ENCODE results near the gene GPR132. TPM values are rescaled to one million over a fixed set of nuclear protein-coding genes. Genes with fewer than 3 reads are reported as not detected.

Gene GPR132
- total and polyA plus RNA-seq, 12 donors = 0.19 to 4.1 (median 0.82) TPM

DNA sequence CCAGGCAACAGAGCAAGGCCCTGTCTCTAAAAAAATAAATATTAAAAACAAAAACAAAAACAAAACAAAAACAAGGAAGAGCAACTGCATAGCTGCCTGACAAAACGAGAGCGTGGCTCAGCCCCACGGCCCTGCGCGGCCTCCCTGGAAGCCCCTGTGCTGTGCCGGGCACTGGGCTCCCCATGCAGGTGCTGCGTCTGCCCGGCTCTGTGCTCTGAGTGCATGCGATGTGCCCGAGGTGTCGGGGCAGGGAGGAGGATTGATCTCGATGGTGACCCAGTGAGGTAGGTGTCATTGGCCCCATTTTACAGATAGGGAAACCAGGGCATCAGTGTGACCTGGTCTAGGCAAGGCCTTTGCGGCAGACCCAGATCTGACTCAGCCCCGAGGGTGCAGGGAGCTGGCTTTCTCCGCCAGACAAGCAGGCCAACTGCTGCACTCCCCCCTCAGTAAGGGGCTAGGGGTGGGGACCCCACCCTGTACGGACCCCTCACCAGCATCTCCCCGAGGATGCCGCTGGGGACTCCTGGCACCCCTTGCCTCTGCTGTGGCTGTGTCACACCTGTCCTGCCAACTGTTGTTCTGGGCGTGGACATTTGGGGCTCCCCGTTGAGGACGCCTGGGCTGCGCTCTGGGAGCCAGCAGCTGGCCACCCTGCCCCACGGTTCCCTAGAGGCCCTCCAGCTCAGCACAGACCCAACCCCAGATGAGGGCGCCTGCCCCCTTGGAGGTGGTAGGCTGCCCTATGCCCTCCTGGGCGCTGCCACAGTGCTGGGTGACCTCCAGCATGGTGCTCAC lies 15.3 kb downstream of the GPR132 start:
- intact Hi-C loops (cut with DNase I) = loop anchor here in 8 of 10 donors (5.0 to 10.0 kb wide), 4 partner anchors 73 to 285 kb away; partner anchors contain the start of gene AHNAK2 (in 3 of the 8)
- WGBS, 2 donors = 91 to 93% methylated on average over 25 of the region's 25 CpGs
- no peaks in the 10 kb centered on the region for H3K9me3 ChIP-seq
- peaks cover 0 to 14% (median 0%) of the 10 kb centered on the region in 9 donors for H3K4me1 ChIP-seq
- no peak overlapping the region for H3K27ac ChIP-seq
- peaks cover 0 to 26% (median 0%) of the 10 kb centered on the region in 7 donors for H3K27me3 ChIP-seq
- peaks cover 0 to 54% (median 0%) of the 10 kb centered on the region in 9 donors for H3K36me3 ChIP-seq
- no peak for ATAC-seq
- TF ChIP-seq, protein P1, sequence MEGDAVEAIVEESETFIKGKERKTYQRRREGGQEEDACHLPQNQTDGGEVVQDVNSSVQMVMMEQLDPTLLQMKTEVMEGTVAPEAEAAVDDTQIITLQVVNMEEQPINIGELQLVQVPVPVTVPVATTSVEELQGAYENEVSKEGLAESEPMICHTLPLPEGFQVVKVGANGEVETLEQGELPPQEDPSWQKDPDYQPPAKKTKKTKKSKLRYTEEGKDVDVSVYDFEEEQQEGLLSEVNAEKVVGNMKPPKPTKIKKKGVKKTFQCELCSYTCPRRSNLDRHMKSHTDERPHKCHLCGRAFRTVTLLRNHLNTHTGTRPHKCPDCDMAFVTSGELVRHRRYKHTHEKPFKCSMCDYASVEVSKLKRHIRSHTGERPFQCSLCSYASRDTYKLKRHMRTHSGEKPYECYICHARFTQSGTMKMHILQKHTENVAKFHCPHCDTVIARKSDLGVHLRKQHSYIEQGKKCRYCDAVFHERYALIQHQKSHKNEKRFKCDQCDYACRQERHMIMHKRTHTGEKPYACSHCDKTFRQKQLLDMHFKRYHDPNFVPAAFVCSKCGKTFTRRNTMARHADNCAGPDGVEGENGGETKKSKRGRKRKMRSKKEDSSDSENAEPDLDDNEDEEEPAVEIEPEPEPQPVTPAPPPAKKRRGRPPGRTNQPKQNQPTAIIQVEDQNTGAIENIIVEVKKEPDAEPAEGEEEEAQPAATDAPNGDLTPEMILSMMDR (IDR thresholded peaks at IDR 0.05) = no peak
- H3K4me3 ChIP-seq = no peak overlapping the region
- DNase-seq = no peak

DNA sequence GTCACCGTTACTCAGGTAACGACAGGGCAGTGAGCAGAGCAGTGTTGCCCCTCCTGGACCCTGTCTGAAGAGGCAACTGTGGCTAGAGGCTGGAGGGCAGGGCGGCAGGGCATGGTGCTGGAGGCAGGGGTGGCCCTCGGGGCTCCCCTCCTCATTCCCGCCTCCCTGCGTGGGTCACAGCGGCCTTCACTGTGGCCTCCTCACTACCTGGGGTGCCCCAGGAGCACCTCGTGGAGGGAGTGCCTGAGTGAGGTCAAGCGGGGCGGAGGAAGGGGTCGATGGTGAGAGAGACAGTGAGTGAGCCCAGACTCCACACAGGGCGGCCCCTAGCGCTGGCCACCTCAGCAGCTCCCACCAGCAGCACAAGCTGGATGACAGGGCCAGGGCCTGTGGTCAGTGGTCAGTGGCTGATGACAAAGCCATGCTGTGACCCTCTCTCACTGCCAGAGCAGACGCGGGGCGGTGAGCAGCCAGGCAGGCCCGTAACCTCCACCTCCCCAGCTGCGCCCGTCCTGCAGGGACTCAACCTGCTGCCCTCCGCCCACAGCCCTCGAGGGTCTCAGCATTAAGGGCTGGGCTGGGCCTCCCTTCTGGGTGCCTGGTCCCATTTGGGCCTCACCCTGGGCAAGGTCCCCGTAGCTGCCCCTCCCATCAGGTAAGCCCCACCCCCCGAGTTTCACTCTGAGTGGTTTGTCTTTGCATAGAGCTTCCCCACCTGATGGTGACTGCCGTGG lies 17.8 kb downstream of the GPR132 start:
- H3K4me1 ChIP-seq = peaks cover 0 to 23% (median 0%) of the 10 kb centered on the region in 9 donors
- H3K36me3 ChIP-seq = peaks cover 0 to 37% (median 0%) of the 10 kb centered on the region in 9 donors
- ATAC-seq (peak in 1 of 8 donors; percentile 17), DNase-seq (no peak)
- WGBS, 2 donors = 84 to 87% methylated on average over 24 of the region's 24 CpGs
- peaks cover 0 to 26% (median 0%) of the 10 kb centered on the region in 7 donors for H3K27me3 ChIP-seq
- TF ChIP-seq, protein P1 (IDR thresholded peaks at IDR 0.05) = no peak
- intact Hi-C loops (cut with DNase I) = loop anchor here in 8 of 10 donors (5.0 to 10.0 kb wide), 4 partner anchors 70 to 283 kb away; partner anchors contain the start of gene AHNAK2 (in 3 of the 8)
- no peaks in the 10 kb centered on the region for H3K9me3 ChIP-seq
- H3K4me3 ChIP-seq = no peak overlapping the region
- no peak overlapping the region for H3K27ac ChIP-seq

DNA sequence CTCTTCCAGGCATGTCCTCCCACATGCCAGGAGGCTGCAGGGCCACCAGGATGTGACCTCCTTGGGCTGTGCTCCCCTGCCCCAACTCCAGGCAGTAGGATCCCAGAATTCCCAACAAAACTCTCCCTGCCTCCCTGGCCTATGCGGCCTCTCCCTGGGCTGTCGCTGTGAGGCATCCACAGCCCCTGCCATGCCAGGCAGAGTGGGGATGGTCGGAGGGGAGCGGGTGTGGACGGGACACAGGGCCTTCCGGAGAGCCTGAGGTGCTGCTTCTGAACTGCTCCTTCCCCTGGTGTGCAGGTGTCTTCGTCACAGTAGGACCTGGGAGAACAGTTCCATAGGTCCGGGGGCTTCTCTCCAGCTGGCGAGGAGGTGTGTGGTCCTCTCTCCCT lies 18.3 kb downstream of the GPR132 start:
- intact Hi-C loops (cut with DNase I) = loop anchor here in 8 of 10 donors (5.0 to 10.0 kb wide), 4 partner anchors 70 to 282 kb away; partner anchors contain the start of gene AHNAK2 (in 3 of the 8)
- no peak overlapping the region for H3K4me3 ChIP-seq
- peaks cover 0 to 23% (median 0%) of the 10 kb centered on the region in 9 donors for H3K4me1 ChIP-seq
- ATAC-seq = no peak
- no peaks in the 10 kb centered on the region for H3K9me3 ChIP-seq
- TF ChIP-seq, protein P1 (IDR thresholded peaks at IDR 0.05) = no peak
- H3K27ac ChIP-seq = no peak overlapping the region
- peaks cover 0 to 26% (median 0%) of the 10 kb centered on the region in 7 donors for H3K27me3 ChIP-seq
- peaks cover 0 to 32% (median 0%) of the 10 kb centered on the region in 9 donors for H3K36me3 ChIP-seq
- 93 to 94% methylated on average over 9 of the region's 9 CpGs for WGBS, 2 donors
- DNase-seq = no peak

Measured in heart right ventricle (tissue), 16 donors.